ENCODE data around the gene TP53I13. TPM values are rescaled to one million over a fixed set of nuclear protein-coding genes. Genes with fewer than 3 reads are reported as not detected.

The TP53I13 gene
- total and polyA plus RNA-seq, 2 of the 13 experiments (the other 11 are each of a cell fraction or from before 2014, with no cell fraction given): 16.9 to 25.7 TPM

- 8% methylated on average over 5 of the region's 70 CpGs for WGBS (ENCODE audit: low lambda C conversion rate)
- H3K79me2 ChIP-seq (ENCODE audit: insufficient read depth, low read length): peaks cover 23% of the 10 kb centered on the region
- peak within 1 kb of the TSS; percentile 66 for H2AFZ ChIP-seq (ENCODE audit: low read length)
- H3K9me3 ChIP-seq (ENCODE audit: low read length): no peaks in the 10 kb centered on the region
- CTCF ChIA-PET (ENCODE audit: low intra/inter-chr PET ratio, low total read pairs): interaction anchor here (2.7 kb wide), 1 partner anchor 220 kb away, joined by 10 read pairs; no protein-coding TSS in a partner anchor
- no peaks in the 10 kb centered on the region for H3K36me3 ChIP-seq (replicated peaks in 1 of 2; ENCODE audit: control insufficient read depth in 1 of 2, insufficient read depth in 2 of 2, low read length in 2 of 2)
- DNase-seq (ENCODE audit: low spot score): peak; percentile 70
- peak; percentile 49 for ATAC-seq
- intact Hi-C loops (cut with micrococcal nuclease; ENCODE audit: unreplicated experiment): loop anchor here (2.0 to 10.0 kb wide), 2 partner anchors 15 to 215 kb away; no protein-coding TSS in a partner anchor
- peaks cover 1 to 9% of the 10 kb centered on the region in 2 experiments; a peak in 3 of 5 replicates for H3K27me3 ChIP-seq (ENCODE audit: control insufficient read depth in 1 of 2, insufficient read depth in 2 of 2, low read length in 2 of 2)
- no peak for FAIRE-seq
- in situ Hi-C loops (cut with HindIII; ENCODE audit: extremely low pct_ligation_motif_present, low pct_unique_long_range_greater_than_20kb): no loop called here
- POLR2A ChIA-PET: no interaction called here
- H3K4me3 ChIP-seq (replicated peaks in 1 of 3; ENCODE audit: insufficient read depth in 1 of 3, low read depth in 2 of 3, low read length in 3 of 3): peak within 1 kb of the TSS; percentile 70 to 98 (median 91)
- H3K9ac ChIP-seq (ENCODE audit: insufficient read depth, low read depth, low read length): peak within 1 kb of the TSS; percentile 73
- peak within 1 kb of the TSS; percentile 93 for H3K4me2 ChIP-seq (ENCODE audit: low read depth, low read length)
- H3K27ac ChIP-seq (ENCODE audit: extremely low read length, insufficient read depth, low read length): peak within 1 kb of the TSS; percentile 62
- peaks cover 58% of the 10 kb centered on the region for H3K4me1 ChIP-seq (ENCODE audit: insufficient read depth, low read length)
- peaks cover 14% of the 10 kb centered on the region; the same call in 1 of the 2 replicates for H4K20me1 ChIP-seq (ENCODE audit: insufficient read depth, low read length)
- BruUV-seq (replicated peaks): no TSS peak
- TF ChIP-seq CHD2 (IDR thresholded peaks at IDR 0.05; ENCODE audit: low read depth, low read length): no peak
- TF ChIP-seq MLLT10 (CRISPR knock-in tag; IDR thresholded peaks at IDR 0.05): no peak
- TF ChIP-seq MTF1 (CRISPR knock-in tag; IDR thresholded peaks at IDR 0.05): no peak
- TF ChIP-seq ZBTB7B (CRISPR knock-in tag; IDR thresholded peaks at IDR 0.05): no peak
- peak; percentile 34; the same call in 1 of the 2 replicates for TF ChIP-seq RBFOX2 (IDR thresholded peaks at IDR 0.05; ENCODE audit: low read depth, low read length)
- no peak for TF ChIP-seq NFE2 (CRISPR knock-in tag; IDR thresholded peaks at IDR 0.05)
- no peak for TF ChIP-seq FIP1L1 (IDR thresholded peaks at IDR 0.05; ENCODE audit: borderline replicate concordance, insufficient read depth, low read depth, low read length)
- TF ChIP-seq SP2 (CRISPR knock-in tag; IDR thresholded peaks at IDR 0.05): no peak
- TF ChIP-seq, protein P1, sequence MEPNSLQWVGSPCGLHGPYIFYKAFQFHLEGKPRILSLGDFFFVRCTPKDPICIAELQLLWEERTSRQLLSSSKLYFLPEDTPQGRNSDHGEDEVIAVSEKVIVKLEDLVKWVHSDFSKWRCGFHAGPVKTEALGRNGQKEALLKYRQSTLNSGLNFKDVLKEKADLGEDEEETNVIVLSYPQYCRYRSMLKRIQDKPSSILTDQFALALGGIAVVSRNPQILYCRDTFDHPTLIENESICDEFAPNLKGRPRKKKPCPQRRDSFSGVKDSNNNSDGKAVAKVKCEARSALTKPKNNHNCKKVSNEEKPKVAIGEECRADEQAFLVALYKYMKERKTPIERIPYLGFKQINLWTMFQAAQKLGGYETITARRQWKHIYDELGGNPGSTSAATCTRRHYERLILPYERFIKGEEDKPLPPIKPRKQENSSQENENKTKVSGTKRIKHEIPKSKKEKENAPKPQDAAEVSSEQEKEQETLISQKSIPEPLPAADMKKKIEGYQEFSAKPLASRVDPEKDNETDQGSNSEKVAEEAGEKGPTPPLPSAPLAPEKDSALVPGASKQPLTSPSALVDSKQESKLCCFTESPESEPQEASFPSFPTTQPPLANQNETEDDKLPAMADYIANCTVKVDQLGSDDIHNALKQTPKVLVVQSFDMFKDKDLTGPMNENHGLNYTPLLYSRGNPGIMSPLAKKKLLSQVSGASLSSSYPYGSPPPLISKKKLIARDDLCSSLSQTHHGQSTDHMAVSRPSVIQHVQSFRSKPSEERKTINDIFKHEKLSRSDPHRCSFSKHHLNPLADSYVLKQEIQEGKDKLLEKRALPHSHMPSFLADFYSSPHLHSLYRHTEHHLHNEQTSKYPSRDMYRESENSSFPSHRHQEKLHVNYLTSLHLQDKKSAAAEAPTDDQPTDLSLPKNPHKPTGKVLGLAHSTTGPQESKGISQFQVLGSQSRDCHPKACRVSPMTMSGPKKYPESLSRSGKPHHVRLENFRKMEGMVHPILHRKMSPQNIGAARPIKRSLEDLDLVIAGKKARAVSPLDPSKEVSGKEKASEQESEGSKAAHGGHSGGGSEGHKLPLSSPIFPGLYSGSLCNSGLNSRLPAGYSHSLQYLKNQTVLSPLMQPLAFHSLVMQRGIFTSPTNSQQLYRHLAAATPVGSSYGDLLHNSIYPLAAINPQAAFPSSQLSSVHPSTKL (CRISPR knock-in tag; IDR thresholded peaks at IDR 0.05): no peak
- peak; percentile 79 for TF ChIP-seq HNRNPLL (IDR thresholded peaks at IDR 0.05; ENCODE audit: low read depth, low read length, poor library complexity, severe bottlenecking)
- TF ChIP-seq ZNF747 (CRISPR knock-in tag; IDR thresholded peaks at IDR 0.05; ENCODE audit: borderline replicate concordance): 0 out of 2 replicates have a peak, but pooled peaks have one; percentile 17
- TF ChIP-seq ZFP82 (CRISPR knock-in tag; IDR thresholded peaks at IDR 0.05; ENCODE audit: borderline replicate concordance): no peak
- no peak for TF ChIP-seq HCFC1 (IDR thresholded peaks at IDR 0.05; ENCODE audit: low read depth, low read length)
- TF ChIP-seq, protein P2, sequence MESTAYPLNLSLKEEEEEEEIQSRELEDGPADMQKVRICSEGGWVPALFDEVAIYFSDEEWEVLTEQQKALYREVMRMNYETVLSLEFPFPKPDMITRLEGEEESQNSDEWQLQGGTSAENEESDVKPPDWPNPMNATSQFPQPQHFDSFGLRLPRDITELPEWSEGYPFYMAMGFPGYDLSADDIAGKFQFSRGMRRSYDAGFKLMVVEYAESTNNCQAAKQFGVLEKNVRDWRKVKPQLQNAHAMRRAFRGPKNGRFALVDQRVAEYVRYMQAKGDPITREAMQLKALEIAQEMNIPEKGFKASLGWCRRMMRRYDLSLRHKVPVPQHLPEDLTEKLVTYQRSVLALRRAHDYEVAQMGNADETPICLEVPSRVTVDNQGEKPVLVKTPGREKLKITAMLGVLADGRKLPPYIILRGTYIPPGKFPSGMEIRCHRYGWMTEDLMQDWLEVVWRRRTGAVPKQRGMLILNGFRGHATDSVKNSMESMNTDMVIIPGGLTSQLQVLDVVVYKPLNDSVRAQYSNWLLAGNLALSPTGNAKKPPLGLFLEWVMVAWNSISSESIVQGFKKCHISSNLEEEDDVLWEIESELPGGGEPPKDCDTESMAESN (CRISPR knock-in tag; conservative IDR thresholded peaks at IDR 0.05): 0 out of 2 replicates have a peak, but pooled peaks have one; percentile 22
- TF ChIP-seq ZBTB14 (CRISPR knock-in tag; IDR thresholded peaks at IDR 0.05): 0 out of 2 replicates have a peak, but pooled peaks have one; percentile 36
- TF ChIP-seq SSRP1 (CRISPR knock-in tag; IDR thresholded peaks at IDR 0.05): no peak
Observed at GRCh38 chr17:29589524-29590410, 21.3 kb downstream of the TP53I13 start, which contains the start of gene GIT1. TSS of gene GIT1 (minus strand) at chr17:29589648. CDS start at chr17:29589378, 270 bp downstream.

Data from HepG2 (cell line).